ENCODE results near the gene PLA2G4A.
A peak's percentile ranks its signal among the peaks of the same experiment; 100 is the strongest.
"Not testable (repeated sequence)": the region's sequence is repeated elsewhere in the genome, so short reads cannot be mapped to it uniquely, and the experiment has no call there.

The PLA2G4A gene

GRCh38 chr1:186878356-186878755 is 49.6 kb downstream of the PLA2G4A start:
- DNase-seq, result no peak

- DNase-seq, result no peak
These were observed 52.2 kb downstream of the PLA2G4A start for GRCh38 chr1:186880982-186881381.

- peak; percentile 21 for DNase-seq
These were observed 53.8 kb downstream of the PLA2G4A start for GRCh38 chr1:186882372-186883134.

GRCh38 chr1:186884251-186884650 is 55.5 kb downstream of the PLA2G4A start:
- DNase-seq, result no peak

- no peak for DNase-seq
These were observed 58.5 kb downstream of the PLA2G4A start for GRCh38 chr1:186887203-186887602.

- DNase-seq, result no peak
These were observed 59.6 kb downstream of the PLA2G4A start for GRCh38 chr1:186888367-186888766.

- DNase-seq, result no peak
These were observed 64.2 kb downstream of the PLA2G4A start for GRCh38 chr1:186892936-186893335.

- DNase-seq, result no peak
These were observed 65.7 kb downstream of the PLA2G4A start for GRCh38 chr1:186894415-186894814.

- DNase-seq, result no peak
These were observed 67.5 kb downstream of the PLA2G4A start for GRCh38 chr1:186896211-186896610.

GRCh38 chr1:186897008-186897407 is 68.3 kb downstream of the PLA2G4A start:
- DNase-seq, result no peak

- no peak for DNase-seq
These were observed 70.8 kb downstream of the PLA2G4A start for GRCh38 chr1:186899577-186899976.

- DNase-seq, result no peak
These were observed 71.2 kb downstream of the PLA2G4A start for GRCh38 chr1:186899977-186900376.

- no peak for DNase-seq
These were observed 71.9 kb downstream of the PLA2G4A start for GRCh38 chr1:186900539-186901237.

- DNase-seq, result no peak
These were observed 72.9 kb downstream of the PLA2G4A start for GRCh38 chr1:186901631-186902030.

GRCh38 chr1:186903374-186904136 is 74.8 kb downstream of the PLA2G4A start:
- no peak for DNase-seq

- DNase-seq, result no peak
These were observed 75.6 kb downstream of the PLA2G4A start for GRCh38 chr1:186904361-186904760.

- DNase-seq, result no peak
These were observed 76.8 kb downstream of the PLA2G4A start for GRCh38 chr1:186905561-186905960.

GRCh38 chr1:186915555-186915954 is 86.8 kb downstream of the PLA2G4A start:
- DNase-seq, result no peak

- DNase-seq, result peak; percentile 13
These were observed 88.5 kb downstream of the PLA2G4A start for GRCh38 chr1:186917106-186917786.

- DNase-seq, result not testable (repeated sequence)
These were observed 92.6 kb downstream of the PLA2G4A start for GRCh38 chr1:186921386-186921785.

GRCh38 chr1:186922814-186923213 is 94.1 kb downstream of the PLA2G4A start:
- DNase-seq, result not testable (repeated sequence)

GRCh38 chr1:186923486-186923885 is 94.7 kb downstream of the PLA2G4A start:
- no peak for DNase-seq

Measured in EL (cell line).